HCT116 (cell line): ENCODE data around the gene NDUFC1. TPM values are rescaled to one million over a fixed set of nuclear protein-coding genes. Genes with fewer than 3 reads are reported as not detected.

Experiments used
- ATAC-seq: fragments of 200-7000 bp; cut with Tn5 transposase; 2 replicates; pipeline ENCODE4 v1.9.1; 2020; ENCODE audit warnings: mild to moderate bottlenecking, moderate library complexity
- BruUV-seq: library from RNA; stranded (reverse); fragments of 400-500 nt; replicated peaks from 2 replicates; lab custom pipeline; 2021; lab: Mats Ljungman, UMichigan
- CTCF ChIA-PET: fragments of 300-600 bp; sonication (Branson Sonifier 250); formaldehyde crosslinking; loops from one replicate; lab custom pipeline; 2021; ENCODE audit warnings: antibody characterized with exemption; lab: Charles Lee
- POLR2A ChIA-PET: fragments of 300-600, 350-600 bp; sonication (Branson Sonifier 250); formaldehyde crosslinking; loops from one replicate; lab custom pipeline; 2021; ENCODE audit warnings: antibody characterized with exemption; lab: Charles Lee
- RAD21 ChIA-PET, 2 experiments: fragments of 300-600 bp; sonication (Branson Sonifier 250); formaldehyde crosslinking; loops; one replicate each; lab custom pipeline; 2023; ENCODE audit warnings: low total read pairs in 2 of 2; ENCODE audit not compliant: uncharacterized antibody in 2 of 2, unreplicated experiment in 2 of 2, low non-redundant PET in 1 of 2; lab: Charles Lee
- DNase-seq: peaks from one replicate; pipeline ENCODE4 v3.0.0-alpha.2; 2010; ENCODE audit warnings: low read depth, low spot score
- H2AFZ ChIP-seq: fragments of 200-600 bp; shearing (Covaris generic), sonication (generic); 2 replicates; pipeline ENCODE4 v1.6.1; 2017; ENCODE audit warnings: low read depth, mixed run types, mixed read lengths, antibody characterized with exemption, low read length; ENCODE audit not compliant: poor library complexity, severe bottlenecking
- H3K27ac ChIP-seq: 2 replicates; pipeline ENCODE4 v1.5.1; 2012; ENCODE audit warnings: low read depth, low read length
- H3K27me3 ChIP-seq: fragments of 200-600 bp; sonication (generic); 2 replicates; pipeline ENCODE4 v1.6.1; 2016; ENCODE audit warnings: mixed run types, low read length, mixed read lengths; ENCODE audit not compliant: insufficient read depth
- H3K36me3 ChIP-seq, 2 experiments: fragments of 200-500 bp in 1 of 2; fragments of 200-600 bp in 1 of 2; sonication (Bioruptor generic) in 1 of 2; sonication (generic) in 1 of 2; 2 replicates each; pipeline versions ENCODE4 v1.5.1 to v1.6.1; 2014 to 2016; ENCODE audit warnings: low read length in 2 of 2, inconsistent platforms in 1 of 2, mixed read lengths in 1 of 2, mixed run types in 1 of 2; ENCODE audit not compliant: insufficient read depth in 2 of 2, control insufficient read depth in 1 of 2
- H3K4me1 ChIP-seq, 2 experiments: fragments of 200-600 bp in 1 of 2; sonication (generic) in 1 of 2; 2 replicates each; pipeline versions ENCODE4 v1.5.1 to v1.6.1; 2012 to 2017; ENCODE audit warnings: low read length in 2 of 2, inconsistent platforms in 1 of 2, mild to moderate bottlenecking in 1 of 2, mixed read lengths in 1 of 2, mixed run types in 1 of 2, moderate library complexity in 1 of 2; ENCODE audit not compliant: insufficient read depth in 2 of 2, control insufficient read depth in 1 of 2
- H3K4me2 ChIP-seq: fragments of 200-600 bp; sonication (generic); 2 replicates; pipeline ENCODE4 v1.6.1; 2017; ENCODE audit warnings: mixed run types, low read length, mixed read lengths
- H3K4me3 ChIP-seq, 2 experiments: fragments of 200-600 bp in 1 of 2; sonication (generic) in 1 of 2; replicated peaks in 1 of 2; 2 replicates each; pipeline ENCODE4 v1.5.1; 2011 to 2016; ENCODE audit warnings: low read length in 2 of 2, control low read depth in 1 of 2, low read depth in 1 of 2, mild to moderate bottlenecking in 1 of 2, mixed read lengths in 1 of 2, mixed run types in 1 of 2
- H3K79me2 ChIP-seq: fragments of 200-600 bp; sonication (generic); 2 replicates; pipeline ENCODE4 v1.6.1; 2017; ENCODE audit warnings: mild to moderate bottlenecking, mixed run types, low read length, moderate library complexity, mixed read lengths; ENCODE audit not compliant: insufficient read depth
- H3K9ac ChIP-seq: fragments of 200-600 bp; sonication (generic); 2 replicates; pipeline ENCODE4 v1.6.1; 2016; ENCODE audit warnings: low read length, mixed read lengths
- H3K9me2 ChIP-seq: fragments of 200-600 bp; sonication (generic), shearing (Covaris generic); 2 replicates; pipeline ENCODE4 v1.6.1; 2017; ENCODE audit warnings: mixed run types, mild to moderate bottlenecking, moderate library complexity; ENCODE audit not compliant: insufficient read depth
- H3K9me3 ChIP-seq, 2 experiments: fragments of 200-500 bp in 1 of 2; fragments of 200-600 bp in 1 of 2; sonication (Bioruptor generic) in 1 of 2; sonication (generic) in 1 of 2; 2 replicates each; pipeline ENCODE4 v1.6.1; 2014 to 2017; ENCODE audit warnings: low read length in 2 of 2, mixed read lengths in 2 of 2, inconsistent platforms in 1 of 2, low read depth in 1 of 2, mild to moderate bottlenecking in 1 of 2, mixed run types in 1 of 2, moderate library complexity in 1 of 2; ENCODE audit not compliant: control insufficient read depth in 1 of 2, insufficient read depth in 1 of 2
- H4K20me1 ChIP-seq: fragments of 200-600 bp; sonication (generic), shearing (Covaris generic); 2 replicates; pipeline ENCODE4 v1.6.1; 2017; ENCODE audit warnings: mixed run types, mild to moderate bottlenecking, moderate library complexity; ENCODE audit not compliant: insufficient read depth
- ATF3 ChIP-seq: IDR thresholded peaks from 2 replicates; pipeline ENCODE4 v1.6.1; 2012
- CBX3 ChIP-seq: IDR thresholded peaks from 2 replicates; pipeline ENCODE4 v1.6.1; 2012; ENCODE audit warnings: low read depth
- CEBPB ChIP-seq: IDR thresholded peaks from 2 replicates; pipeline ENCODE4 v1.6.1; 2012; ENCODE audit warnings: low read depth
- ELF1 ChIP-seq: IDR thresholded peaks from 2 replicates; pipeline ENCODE4 v1.6.1; 2012; ENCODE audit warnings: low read depth, borderline replicate concordance
- EZH2phosphoT487 ChIP-seq: fragments of 200-600 bp; IDR thresholded peaks from 2 replicates; pipeline ENCODE4 v1.6.1; 2018; ENCODE audit warnings: antibody characterized with exemption, borderline replicate concordance
- FOSL1 ChIP-seq: IDR thresholded peaks from 2 replicates; pipeline ENCODE4 v1.6.1; 2012; ENCODE audit warnings: low read depth
- JUND ChIP-seq: IDR thresholded peaks from 2 replicates; pipeline ENCODE4 v1.6.1; 2012
- POLR2A ChIP-seq: IDR thresholded peaks from 2 replicates; pipeline ENCODE4 v1.7.0; 2011; ENCODE audit warnings: borderline replicate concordance; ENCODE audit not compliant: insufficient read depth, insufficient read length; ENCODE audit errors: extremely low read depth
- POLR2AphosphoS5 ChIP-seq: IDR thresholded peaks from 2 replicates; pipeline ENCODE4 v1.6.1; 2011; ENCODE audit warnings: mild to moderate bottlenecking, low read depth, low read length, moderate library complexity
- RAD21 ChIP-seq: IDR thresholded peaks from 2 replicates; pipeline ENCODE4 v1.6.1; 2012; ENCODE audit warnings: low read depth, mild to moderate bottlenecking
- SIN3A ChIP-seq: IDR thresholded peaks from 2 replicates; pipeline ENCODE4 v1.6.1; 2012; ENCODE audit warnings: low read depth
- SP1 ChIP-seq: IDR thresholded peaks from 2 replicates; pipeline ENCODE4 v1.6.1; 2012; ENCODE audit warnings: low read depth
- SRF ChIP-seq: IDR thresholded peaks from 2 replicates; pipeline ENCODE4 v1.6.1; 2012; ENCODE audit warnings: low read depth
- ZFX ChIP-seq: fragments of 450-650 bp; IDR thresholded peaks from 2 replicates; pipeline ENCODE4 v1.6.1; 2017
- intact Hi-C: fragments of 100-400 bp; cut with micrococcal nuclease; formaldehyde crosslinking; loops from 2 replicates; pipeline ENCODE4 v1.10.0; 2022
- total RNA-seq: library from RNA; stranded (reverse); gene quantifications from one replicate; pipeline ENCODE4 v1.2.1, GENCODE V29; 2021; ENCODE audit not compliant: unreplicated experiment
- TF ChIP-seq, protein P1 (sequence below): IDR thresholded peaks from 2 replicates; pipeline ENCODE4 v1.6.1; 2012
- TF ChIP-seq, protein P2 (sequence below): IDR thresholded peaks from 2 replicates; pipeline ENCODE4 v1.6.1; 2011; ENCODE audit warnings: mild to moderate bottlenecking, low read length, moderate library complexity; ENCODE audit not compliant: insufficient replicate concordance; ENCODE audit errors: extremely low read depth

Gene NDUFC1
- total RNA-seq, 1 experiment from 2014 or later: 86.9 TPM

DNA sequence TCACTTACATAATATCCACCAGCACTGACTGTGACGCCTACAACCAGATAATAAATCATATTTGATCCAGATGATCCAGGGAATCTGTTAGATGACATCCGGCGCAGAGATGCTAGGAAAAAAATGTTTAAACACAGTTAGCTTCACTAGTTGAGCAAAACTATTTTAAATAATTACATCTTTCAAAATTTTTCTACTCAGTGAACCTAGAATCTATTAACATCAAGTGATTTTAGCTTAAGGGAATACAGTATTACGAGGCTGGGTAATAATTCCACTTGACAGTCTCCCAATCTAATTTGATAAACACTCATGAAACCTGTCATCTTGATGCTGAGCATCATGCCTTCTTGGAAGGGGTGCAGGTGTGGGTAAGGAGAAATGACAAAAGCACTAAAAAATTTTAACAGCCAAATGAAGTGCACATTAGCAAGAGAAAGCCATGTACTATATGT is 27.0 kb downstream of the NDUFC1 start:
- RAD21 ChIA-PET: no interaction called here
- POLR2A ChIA-PET: no interaction called here

DNA sequence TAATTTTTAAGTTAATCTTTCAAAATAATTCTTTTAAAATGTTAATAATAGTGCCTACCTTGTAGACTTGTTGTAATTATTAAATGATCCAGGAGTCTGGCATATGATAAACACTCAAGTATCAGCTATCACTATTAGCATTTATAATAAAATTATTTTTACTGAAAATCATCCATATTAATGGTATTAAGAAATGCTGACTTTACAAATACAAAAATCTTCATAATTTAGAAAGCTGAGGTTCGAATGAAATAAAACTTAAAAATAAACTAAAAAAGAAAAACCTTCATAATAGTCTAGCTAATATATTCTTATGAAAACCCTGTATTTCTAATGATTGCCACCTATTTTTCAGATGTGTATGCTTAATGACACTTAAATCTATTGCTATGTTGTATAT is 27.5 kb downstream of the NDUFC1 start:
- DNase-seq: no peak
- no peak overlapping the region for H3K4me2 ChIP-seq
- BruUV-seq: no TSS peak
- H3K9me3 ChIP-seq: no peaks in the 10 kb centered on the region
- H4K20me1 ChIP-seq: no peaks in the 10 kb centered on the region
- no peaks in the 10 kb centered on the region for H3K27me3 ChIP-seq
- H3K27ac ChIP-seq: no peak overlapping the region
- no peaks in the 10 kb centered on the region for H3K36me3 ChIP-seq
- RAD21 ChIA-PET: no interaction called here
- no peak for ATAC-seq
- no peaks in the 10 kb centered on the region for H3K9me2 ChIP-seq
- no peaks in the 10 kb centered on the region for H3K79me2 ChIP-seq
- no peak overlapping the region for H3K9ac ChIP-seq
- CTCF ChIA-PET: interaction anchor here (1.0 to 1.3 kb wide), 2 partner anchors 12 to 21 kb away, joined by 3 read pairs; no protein-coding TSS in a partner anchor
- no peak overlapping the region for H3K4me3 ChIP-seq
- no peak overlapping the region for H2AFZ ChIP-seq
- H3K4me1 ChIP-seq: no peaks in the 10 kb centered on the region
- POLR2A ChIA-PET: no interaction called here
- intact Hi-C loops: no loop called here
- no peak for TF ChIP-seq ATF3
- TF ChIP-seq SP1: no peak
- TF ChIP-seq, protein P1, sequence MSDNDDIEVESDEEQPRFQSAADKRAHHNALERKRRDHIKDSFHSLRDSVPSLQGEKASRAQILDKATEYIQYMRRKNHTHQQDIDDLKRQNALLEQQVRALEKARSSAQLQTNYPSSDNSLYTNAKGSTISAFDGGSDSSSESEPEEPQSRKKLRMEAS: no peak
- TF ChIP-seq ZFX: no peak
- TF ChIP-seq CEBPB: no peak
- TF ChIP-seq CBX3: no peak
- TF ChIP-seq FOSL1: no peak
- no peak for TF ChIP-seq RAD21
- TF ChIP-seq POLR2AphosphoS5: no peak
- no peak for TF ChIP-seq JUND
- TF ChIP-seq ELF1: no peak
- TF ChIP-seq EZH2phosphoT487: no peak
- TF ChIP-seq, protein P2, sequence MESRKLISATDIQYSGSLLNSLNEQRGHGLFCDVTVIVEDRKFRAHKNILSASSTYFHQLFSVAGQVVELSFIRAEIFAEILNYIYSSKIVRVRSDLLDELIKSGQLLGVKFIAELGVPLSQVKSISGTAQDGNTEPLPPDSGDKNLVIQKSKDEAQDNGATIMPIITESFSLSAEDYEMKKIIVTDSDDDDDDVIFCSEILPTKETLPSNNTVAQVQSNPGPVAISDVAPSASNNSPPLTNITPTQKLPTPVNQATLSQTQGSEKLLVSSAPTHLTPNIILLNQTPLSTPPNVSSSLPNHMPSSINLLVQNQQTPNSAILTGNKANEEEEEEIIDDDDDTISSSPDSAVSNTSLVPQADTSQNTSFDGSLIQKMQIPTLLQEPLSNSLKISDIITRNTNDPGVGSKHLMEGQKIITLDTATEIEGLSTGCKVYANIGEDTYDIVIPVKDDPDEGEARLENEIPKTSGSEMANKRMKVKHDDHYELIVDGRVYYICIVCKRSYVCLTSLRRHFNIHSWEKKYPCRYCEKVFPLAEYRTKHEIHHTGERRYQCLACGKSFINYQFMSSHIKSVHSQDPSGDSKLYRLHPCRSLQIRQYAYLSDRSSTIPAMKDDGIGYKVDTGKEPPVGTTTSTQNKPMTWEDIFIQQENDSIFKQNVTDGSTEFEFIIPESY: no peak
- no peak for TF ChIP-seq SIN3A

More for the DNA sequence above, 27.0 kb downstream of the NDUFC1 start:
- Histone ChIP-seq H4K20me1 (no peaks in the 10 kb centered on the region), H2AFZ (no peak overlapping the region), H3K9ac (no peak overlapping the region), H3K9me2 (no peaks in the 10 kb centered on the region), H3K4me1 (no peaks in the 10 kb centered on the region), H3K36me3 (no peaks in the 10 kb centered on the region), H3K27me3 (no peaks in the 10 kb centered on the region), H3K4me2 (no peak overlapping the region), H3K9me3 (no peaks in the 10 kb centered on the region), H3K79me2 (no peaks in the 10 kb centered on the region), H3K27ac (no peak overlapping the region), H3K4me3 (no peak overlapping the region)
- CTCF ChIA-PET: interaction anchor here (1.0 to 1.3 kb wide), 2 partner anchors 11 to 21 kb away, joined by 3 read pairs; no protein-coding TSS in a partner anchor
- no peak for ATAC-seq
- intact Hi-C loops: no loop called here
- DNase-seq: no peak
- no TSS peak for BruUV-seq
- TF ChIP-seq JUND (no peak), ZFX (no peak), EZH2phosphoT487 (no peak), SRF (no peak), POLR2A (no peak)
- TF ChIP-seq, protein P2: no peak
